ENCODE data around the gene ROBO3. TPM values are rescaled to one million over a fixed set of nuclear protein-coding genes. Genes with fewer than 3 reads are reported as not detected.

Gene ROBO3
- 21.5 TPM for total RNA-seq

GRCh38 chr11:124865181-124865901 lies at the start of gene ROBO3:
TSS of gene ROBO3 (plus strand) at chr11:124865432. CDS start at chr11:124865578, 146 bp downstream.

GRCh38 chr11:124897674-124898262 lies 32.5 kb downstream of the ROBO3 start, which contains the start of gene ROBO4:
TSS of gene ROBO4 (minus strand) at chr11:124897865. CDS start at chr11:124897795, 70 bp downstream.

GRCh38 chr11:124918950-124919349 lies 53.7 kb downstream of the ROBO3 start, which contains the start of gene HEPN1:
TSS of gene HEPN1 (plus strand) at chr11:124919250.

Other genes with a start within 250 kb of the ROBO3 start
- 34.8 TPM for gene TBRG1, start 242.6 kb upstream of the ROBO3 start, total RNA-seq
- gene SIAE, start 191.7 kb upstream of the ROBO3 start, total RNA-seq, result 12.0 TPM
- 5.5 TPM for gene SPA17, start 191.5 kb upstream of the ROBO3 start, total RNA-seq
- 4.1 TPM for gene NRGN, start 125.5 kb upstream of the ROBO3 start, total RNA-seq
- 4.1 TPM for gene VSIG2, start 113.2 kb upstream of the ROBO3 start, total RNA-seq
- 50.8 TPM for gene ESAM, start 103.1 kb upstream of the ROBO3 start, total RNA-seq
- 23.7 TPM for gene MSANTD2, start 65.0 kb upstream of the ROBO3 start, total RNA-seq
- gene ROBO4, start 32.4 kb downstream of the ROBO3 start, total RNA-seq, result 25.2 TPM
- not detected for gene HEPN1, start 53.8 kb downstream of the ROBO3 start, total RNA-seq
- 0.70 TPM for gene HEPACAM, start 70.6 kb downstream of the ROBO3 start, total RNA-seq
- gene CCDC15, start 88.8 kb downstream of the ROBO3 start, total RNA-seq, result 3.5 TPM
- 5.3 TPM for gene SLC37A2, start 197.9 kb downstream of the ROBO3 start, total RNA-seq
- gene TMEM218, start 246.2 kb downstream of the ROBO3 start, total RNA-seq, result 33.0 TPM